ENCODE results near the gene OR2T3.
"Not testable (repeated sequence)": the region's sequence is repeated elsewhere in the genome, so short reads cannot be mapped to it uniquely, and the experiment has no call there.

DNA sequence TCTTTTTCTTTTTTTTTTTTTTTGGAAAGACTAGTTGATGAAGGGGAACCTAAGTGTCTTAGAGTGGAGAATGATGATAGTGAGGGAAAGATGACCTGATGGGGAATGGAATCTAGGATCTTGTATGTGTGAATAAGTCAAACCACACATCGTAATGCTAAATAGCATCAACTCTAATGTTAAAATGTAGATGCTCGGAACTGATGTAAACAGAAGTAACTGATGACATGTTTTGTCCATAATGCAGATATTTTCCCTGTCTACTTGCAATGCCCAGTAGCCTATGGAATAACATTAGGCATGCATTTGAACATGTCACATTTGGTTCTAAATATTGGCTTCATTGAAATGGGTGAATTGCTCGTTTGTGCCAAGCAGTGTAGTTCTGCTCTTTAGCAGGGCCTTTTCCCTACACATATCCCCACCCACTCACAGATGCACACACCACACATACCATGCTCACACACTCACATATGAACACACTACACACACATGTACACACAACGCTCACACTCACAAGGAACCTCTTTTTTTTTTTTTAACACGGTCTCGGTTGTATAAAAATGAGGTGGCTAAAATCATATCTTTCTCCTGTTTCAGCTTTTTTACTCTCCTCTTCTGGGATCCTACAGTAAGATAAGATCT, 23.2 kb upstream of the OR2T3 start:
- TF ChIP-seq, protein P1, sequence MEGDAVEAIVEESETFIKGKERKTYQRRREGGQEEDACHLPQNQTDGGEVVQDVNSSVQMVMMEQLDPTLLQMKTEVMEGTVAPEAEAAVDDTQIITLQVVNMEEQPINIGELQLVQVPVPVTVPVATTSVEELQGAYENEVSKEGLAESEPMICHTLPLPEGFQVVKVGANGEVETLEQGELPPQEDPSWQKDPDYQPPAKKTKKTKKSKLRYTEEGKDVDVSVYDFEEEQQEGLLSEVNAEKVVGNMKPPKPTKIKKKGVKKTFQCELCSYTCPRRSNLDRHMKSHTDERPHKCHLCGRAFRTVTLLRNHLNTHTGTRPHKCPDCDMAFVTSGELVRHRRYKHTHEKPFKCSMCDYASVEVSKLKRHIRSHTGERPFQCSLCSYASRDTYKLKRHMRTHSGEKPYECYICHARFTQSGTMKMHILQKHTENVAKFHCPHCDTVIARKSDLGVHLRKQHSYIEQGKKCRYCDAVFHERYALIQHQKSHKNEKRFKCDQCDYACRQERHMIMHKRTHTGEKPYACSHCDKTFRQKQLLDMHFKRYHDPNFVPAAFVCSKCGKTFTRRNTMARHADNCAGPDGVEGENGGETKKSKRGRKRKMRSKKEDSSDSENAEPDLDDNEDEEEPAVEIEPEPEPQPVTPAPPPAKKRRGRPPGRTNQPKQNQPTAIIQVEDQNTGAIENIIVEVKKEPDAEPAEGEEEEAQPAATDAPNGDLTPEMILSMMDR (IDR thresholded peaks at IDR 0.05) = not testable (repeated sequence)
- not testable (repeated sequence) for TF ChIP-seq POLR2A (IDR thresholded peaks at IDR 0.05)
